GM21529 (cell line): ENCODE data around the gene BBX.

Source experiments
- ATAC-seq: cut with Tn5 transposase; IDR thresholded peaks from one replicate; pipeline ENCODE4 v1.9.1; 2021; ENCODE audit not compliant: unreplicated experiment

The BBX gene

GRCh38 chr3:107729686-107730085 is 206.9 kb downstream of the BBX start:
- ATAC-seq = no peak

- ATAC-seq = no peak
Measured at GRCh38 chr3:107734317-107734716, 211.6 kb downstream of the BBX start.

- ATAC-seq = no peak
Measured at GRCh38 chr3:107737914-107738313, 215.2 kb downstream of the BBX start.

- no peak for ATAC-seq
Measured at GRCh38 chr3:107738486-107739183, 215.9 kb downstream of the BBX start.

GRCh38 chr3:107739227-107739626 is 216.5 kb downstream of the BBX start:
- no peak for ATAC-seq

- no peak for ATAC-seq
Measured at GRCh38 chr3:107740992-107741896, 218.5 kb downstream of the BBX start.

- no peak for ATAC-seq
Measured at GRCh38 chr3:107745354-107745753, 222.6 kb downstream of the BBX start.

GRCh38 chr3:107752202-107752990 is 229.6 kb downstream of the BBX start:
- no peak for ATAC-seq

GRCh38 chr3:107753494-107753893 is 230.7 kb downstream of the BBX start:
- no peak for ATAC-seq

GRCh38 chr3:107753976-107754375 is 231.2 kb downstream of the BBX start:
- ATAC-seq = no peak

- ATAC-seq = no peak
Measured at GRCh38 chr3:107756649-107757048, 233.9 kb downstream of the BBX start.

GRCh38 chr3:107757140-107757539 is 234.4 kb downstream of the BBX start:
- ATAC-seq = no peak

GRCh38 chr3:107760144-107760543 is 237.4 kb downstream of the BBX start:
- no peak for ATAC-seq

- ATAC-seq = no peak
Measured at GRCh38 chr3:107761391-107761790, 238.6 kb downstream of the BBX start.

- ATAC-seq = no peak
Measured at GRCh38 chr3:107765524-107765923, 242.8 kb downstream of the BBX start.

- no peak for ATAC-seq
Measured at GRCh38 chr3:107767897-107768605, 245.3 kb downstream of the BBX start.

- no peak for ATAC-seq
Measured at GRCh38 chr3:107769882-107770281, 247.1 kb downstream of the BBX start.

GRCh38 chr3:107772016-107772415 is 249.3 kb downstream of the BBX start:
- no peak for ATAC-seq

GRCh38 chr3:107775974-107776373 is 253.2 kb downstream of the BBX start:
- no peak for ATAC-seq

GRCh38 chr3:107781253-107781652 is 258.5 kb downstream of the BBX start:
- ATAC-seq = no peak

- ATAC-seq = no peak
Measured at GRCh38 chr3:107782054-107782453, 259.3 kb downstream of the BBX start.
